Endothelial cell of umbilical vein (primary cell): ENCODE results near the gene HTT. TPM values are rescaled to one million over a fixed set of nuclear protein-coding genes. Genes with fewer than 3 reads are reported as not detected.

Source experiments
- BruUV-seq: library from RNA; stranded (reverse); fragments of 400-500 nt; replicated peaks from 2 replicates; lab custom pipeline; 2021; lab: Mats Ljungman, UMichigan
- CTCF ChIA-PET: fragments of 300-600, 350-600 bp; sonication (Branson Sonifier 250); formaldehyde crosslinking; loops from one replicate; lab custom pipeline; 2021; ENCODE audit warnings: antibody characterized with exemption, inconsistent platforms; lab: Charles Lee
- POLR2A ChIA-PET: fragments of 300-600, 350-600 bp; sonication (Branson Sonifier 250); formaldehyde crosslinking; loops from one replicate; lab custom pipeline; 2021; ENCODE audit warnings: antibody characterized with exemption, inconsistent platforms; lab: Charles Lee
- DNase-seq: peaks from one replicate; pipeline ENCODE4 v3.0.0-alpha.2; 2011; ENCODE audit warnings: low read depth, low spot score
- FAIRE-seq: peaks from 2 replicates; lab custom pipeline; 2011; peaks lifted over from hg19 to GRCh38; lab: Jason Lieb, UNC
- H2AFZ ChIP-seq: 2 replicates; pipeline ENCODE4 v1.6.0; 2012; ENCODE audit warnings: low read depth, low read length, control low read depth, inconsistent platforms
- H3K27ac ChIP-seq: 2 replicates; pipeline ENCODE4 v1.5.1; 2011; ENCODE audit warnings: low read depth, mild to moderate bottlenecking, control low read depth, low read length, moderate library complexity; ENCODE audit not compliant: insufficient read depth
- H3K27me3 ChIP-seq, 2 experiments: 2 replicates each; pipeline versions ENCODE4 v1.6.0 to v1.6.1; 2011; ENCODE audit warnings: low read length in 2 of 2, mixed read lengths in 1 of 2; ENCODE audit not compliant: control insufficient read depth in 2 of 2, insufficient read depth in 2 of 2
- H3K36me3 ChIP-seq, 2 experiments: 2 replicates in 1 of 2; 3 replicates in 1 of 2; pipeline ENCODE4 v1.5.1; 2011; ENCODE audit warnings: low read length in 2 of 2, mild to moderate bottlenecking in 1 of 2, moderate library complexity in 1 of 2; ENCODE audit not compliant: control insufficient read depth in 2 of 2, insufficient read depth in 2 of 2; ENCODE audit errors: extremely low read depth in 1 of 2
- H3K4me1 ChIP-seq: 3 replicates; pipeline ENCODE4 v1.5.1; 2011; ENCODE audit warnings: mild to moderate bottlenecking, low read length; ENCODE audit not compliant: control insufficient read depth, insufficient read depth; ENCODE audit errors: extremely low read depth
- H3K4me2 ChIP-seq: 2 replicates; pipeline ENCODE4 v1.6.1; 2011; ENCODE audit warnings: low read length, control low read depth, mixed read lengths; ENCODE audit not compliant: insufficient read depth
- H3K4me3 ChIP-seq, 3 experiments: fragments of 200-600 bp in 1 of 3; sonication (generic), shearing (Covaris generic) in 1 of 3; replicated peaks in 1 of 3; 2 replicates each; pipeline ENCODE4 v1.5.1; 2011 to 2016; ENCODE audit warnings: control low read depth in 3 of 3, low read length in 3 of 3, mild to moderate bottlenecking in 2 of 3, inconsistent platforms in 1 of 3, low read depth in 1 of 3, moderate library complexity in 1 of 3; ENCODE audit not compliant: insufficient read depth in 1 of 3
- H3K79me2 ChIP-seq: 2 replicates; pipeline ENCODE4 v1.6.0; 2012; ENCODE audit warnings: low read length, inconsistent platforms; ENCODE audit not compliant: control insufficient read depth, insufficient read depth
- H3K9ac ChIP-seq: replicated peaks from 2 replicates; pipeline ENCODE3; 2011; ENCODE audit warnings: low read length, control low read depth; ENCODE audit not compliant: insufficient read depth; ENCODE audit errors: extremely low read depth
- H3K9me1 ChIP-seq: replicated peaks from 3 replicates; pipeline ENCODE4 v1.6.0; 2011; ENCODE audit warnings: mild to moderate bottlenecking, low read length; ENCODE audit not compliant: control insufficient read depth, insufficient read depth; ENCODE audit errors: extremely low read depth
- H3K9me3 ChIP-seq: replicated peaks from 2 replicates; pipeline ENCODE4 v1.5.1; 2012; ENCODE audit warnings: low read length, inconsistent platforms; ENCODE audit not compliant: control insufficient read depth, insufficient read depth
- H4K20me1 ChIP-seq: replicated peaks from 2 replicates; pipeline ENCODE3; 2011; ENCODE audit warnings: mild to moderate bottlenecking, low read length; ENCODE audit not compliant: control insufficient read depth, insufficient read depth; ENCODE audit errors: extremely low read depth
- EZH2 ChIP-seq: IDR thresholded peaks from 2 replicates; pipeline ENCODE4 v1.6.1; 2012; ENCODE audit warnings: borderline replicate concordance, low read depth, mild to moderate bottlenecking, moderate library complexity, low read length, inconsistent platforms; ENCODE audit not compliant: severe bottlenecking
- FOS ChIP-seq: IDR thresholded peaks from 2 replicates; pipeline ENCODE4 v1.6.1; 2011; ENCODE audit warnings: mild to moderate bottlenecking, low read length, moderate library complexity, borderline replicate concordance; ENCODE audit not compliant: insufficient read depth
- GATA2 ChIP-seq: IDR thresholded peaks from 2 replicates; pipeline ENCODE4 v1.7.0; 2011; ENCODE audit warnings: low read depth, mild to moderate bottlenecking, moderate library complexity, mixed read lengths, low read length; ENCODE audit not compliant: insufficient read length, insufficient read depth
- JUN ChIP-seq: IDR thresholded peaks from 2 replicates; pipeline ENCODE4 v1.6.1; 2011; ENCODE audit warnings: borderline replicate concordance, low read depth; ENCODE audit not compliant: insufficient read length, insufficient read depth
- MYC ChIP-seq: IDR thresholded peaks from one replicate; pipeline ENCODE4 v1.6.1; 2011; ENCODE audit warnings: mild to moderate bottlenecking, low read depth, low read length
- POLR2A ChIP-seq: IDR thresholded peaks from 2 replicates; pipeline ENCODE4 v1.6.1; 2012; ENCODE audit warnings: low read depth, mild to moderate bottlenecking, control low read depth, low read length
- POLR2AphosphoS5 ChIP-seq: IDR thresholded peaks from 2 replicates; pipeline ENCODE4 v1.6.1; 2012; ENCODE audit warnings: low read depth, mild to moderate bottlenecking, control low read depth, low read length, moderate library complexity; ENCODE audit not compliant: insufficient read depth
- dilution Hi-C: fragments of 300-500 bp; cut with MboI; formaldehyde crosslinking; loops from one replicate; pipeline ENCODE4 v1.15.0; 2019; ENCODE audit warnings: low sequenced_read_pairs; ENCODE audit not compliant: extremely low pct_ligation_motif_present
- intact Hi-C: fragments of 100-400 bp; cut with micrococcal nuclease; formaldehyde crosslinking; loops from one replicate; pipeline ENCODE4 v1.10.0; 2022
- polyA plus RNA-seq, 4 experiments: library from polyadenylated mRNA; depleted of rRNA in 3 of 4; stranded (reverse) in 3 of 4; unstranded in 1 of 4; fragments of >200 nt; gene quantifications; 2 replicates each; pipeline versions ENCODE4 v1.2.1 to v1.2.3, GENCODE V29; 2011 to 2012; ENCODE audit warnings: missing spikeins in 1 of 4
- total RNA-seq: library from RNA; stranded (reverse); gene quantifications from 2 replicates; pipeline ENCODE4 v1.2.3, GENCODE V29; 2021
- TF ChIP-seq, protein P1 (sequence below), 2 donors: IDR thresholded peaks; 1 replicate in 1 of 2; 2 replicates in 1 of 2; pipeline ENCODE4 v1.5.1; 2011; ENCODE audit warnings: low read length in 2 of 2, mild to moderate bottlenecking in 2 of 2, moderate library complexity in 2 of 2, control low read depth in 1 of 2, inconsistent platforms in 1 of 2, low read depth in 1 of 2; ENCODE audit not compliant: insufficient read depth in 1 of 2; ENCODE audit errors: extremely low read depth in 1 of 2
- TF ChIP-seq, protein P2 (sequence below): IDR thresholded peaks from 2 replicates; pipeline ENCODE4 v1.6.1; 2011; ENCODE audit not compliant: insufficient read depth, insufficient read length

Gene HTT
- total and polyA plus RNA-seq, 2 donors (not counting 3 experiments of a cell fraction or from before 2014, with no cell fraction given): 15.7 to 61.2 TPM

DNA sequence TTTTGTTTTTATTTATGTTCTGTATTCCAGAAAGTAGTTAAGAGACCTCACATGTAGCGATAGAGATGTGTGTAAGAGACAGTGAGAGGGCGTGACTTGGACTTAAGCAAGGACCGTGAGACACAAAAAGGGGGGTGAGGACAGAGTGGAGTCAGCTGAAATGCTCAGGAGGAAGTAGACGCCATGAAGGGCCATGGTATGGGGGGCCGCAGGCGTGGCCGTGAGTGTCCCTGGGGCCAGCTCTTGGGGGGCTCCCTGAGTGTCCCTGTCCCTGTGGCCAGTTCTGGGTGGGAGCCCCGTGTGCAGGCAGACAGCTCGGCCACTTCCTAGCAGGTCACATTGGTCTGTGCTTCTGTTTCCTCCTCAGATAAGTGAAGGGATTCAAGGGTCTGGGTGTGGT lies 151.5 kb downstream of the HTT start:
- Histone ChIP-seq H3K27ac (no peak overlapping the region), H3K4me2 (no peak overlapping the region), H3K36me3 (peaks cover 6 to 60% of the 10 kb centered on the region in 2 experiments), H2AFZ (no peak overlapping the region), H3K4me3 (no peak overlapping the region), H3K9me3 (no peaks in the 10 kb centered on the region), H3K9me1 (no peaks in the 10 kb centered on the region), H3K4me1 (no peaks in the 10 kb centered on the region), H3K27me3 (no peaks in the 10 kb centered on the region), H3K79me2 (no peaks in the 10 kb centered on the region), H3K9ac (no peak overlapping the region), H4K20me1 (no peaks in the 10 kb centered on the region)
- no peak for FAIRE-seq
- DNase-seq: no peak
- CTCF ChIA-PET: interaction anchor here (1.2 to 1.6 kb wide), 2 partner anchors 119 to 255 kb away, joined by 3 to 4 read pairs; no protein-coding TSS in a partner anchor
- TF ChIP-seq EZH2 (no peak), POLR2A (no peak), MYC (no peak), FOS (no peak)
- TF ChIP-seq, protein P1, sequence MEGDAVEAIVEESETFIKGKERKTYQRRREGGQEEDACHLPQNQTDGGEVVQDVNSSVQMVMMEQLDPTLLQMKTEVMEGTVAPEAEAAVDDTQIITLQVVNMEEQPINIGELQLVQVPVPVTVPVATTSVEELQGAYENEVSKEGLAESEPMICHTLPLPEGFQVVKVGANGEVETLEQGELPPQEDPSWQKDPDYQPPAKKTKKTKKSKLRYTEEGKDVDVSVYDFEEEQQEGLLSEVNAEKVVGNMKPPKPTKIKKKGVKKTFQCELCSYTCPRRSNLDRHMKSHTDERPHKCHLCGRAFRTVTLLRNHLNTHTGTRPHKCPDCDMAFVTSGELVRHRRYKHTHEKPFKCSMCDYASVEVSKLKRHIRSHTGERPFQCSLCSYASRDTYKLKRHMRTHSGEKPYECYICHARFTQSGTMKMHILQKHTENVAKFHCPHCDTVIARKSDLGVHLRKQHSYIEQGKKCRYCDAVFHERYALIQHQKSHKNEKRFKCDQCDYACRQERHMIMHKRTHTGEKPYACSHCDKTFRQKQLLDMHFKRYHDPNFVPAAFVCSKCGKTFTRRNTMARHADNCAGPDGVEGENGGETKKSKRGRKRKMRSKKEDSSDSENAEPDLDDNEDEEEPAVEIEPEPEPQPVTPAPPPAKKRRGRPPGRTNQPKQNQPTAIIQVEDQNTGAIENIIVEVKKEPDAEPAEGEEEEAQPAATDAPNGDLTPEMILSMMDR (IDR thresholded peaks at IDR 0.05; ENCODE audit: extremely low read depth in 1 of 2, insufficient read depth in 1 of 2, low read depth in 1 of 2, low read length in 2 of 2): no peak
- TF ChIP-seq, protein P2, sequence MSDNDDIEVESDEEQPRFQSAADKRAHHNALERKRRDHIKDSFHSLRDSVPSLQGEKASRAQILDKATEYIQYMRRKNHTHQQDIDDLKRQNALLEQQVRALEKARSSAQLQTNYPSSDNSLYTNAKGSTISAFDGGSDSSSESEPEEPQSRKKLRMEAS: no peak
- BruUV-seq: no TSS peak
- dilution Hi-C loops: no loop called here
- POLR2A ChIA-PET: no interaction called here
- intact Hi-C loops: no loop called here

- FAIRE-seq: no peak
- dilution Hi-C loops (no loop called here), intact Hi-C loops (no loop called here)
- H3K9me3 ChIP-seq: no peaks in the 10 kb centered on the region
- no peak overlapping the region for H3K27ac ChIP-seq
- ChIA-PET POLR2A (no interaction called here), CTCF (no interaction called here)
- H3K79me2 ChIP-seq: no peaks in the 10 kb centered on the region
- no peak overlapping the region for H3K4me2 ChIP-seq
- no peak for DNase-seq
- H3K4me1 ChIP-seq: no peaks in the 10 kb centered on the region
- H3K36me3 ChIP-seq: peaks cover 6 to 60% of the 10 kb centered on the region in 2 experiments
- TF ChIP-seq GATA2 (no peak), MYC (no peak), JUN (no peak), FOS (no peak), EZH2 (no peak), POLR2A (no peak), POLR2AphosphoS5 (no peak)
- TF ChIP-seq, protein P1 (IDR thresholded peaks at IDR 0.05; ENCODE audit: extremely low read depth in 1 of 2, insufficient read depth in 1 of 2, low read depth in 1 of 2, low read length in 2 of 2): no peak
- TF ChIP-seq, protein P2: no peak
- H3K9me1 ChIP-seq: no peaks in the 10 kb centered on the region
- no peak overlapping the region for H3K9ac ChIP-seq
- BruUV-seq: no TSS peak
- no peak overlapping the region for H3K4me3 ChIP-seq
- H2AFZ ChIP-seq: no peak overlapping the region
- H4K20me1 ChIP-seq: no peaks in the 10 kb centered on the region
- no peaks in the 10 kb centered on the region for H3K27me3 ChIP-seq
Measured at GRCh38 chr4:3226467-3226866, 152.0 kb downstream of the HTT start.
